NCI-H1436 (cell line): ENCODE results near the gene FOXF2.
A peak's percentile ranks its signal among the peaks of the same experiment; 100 is the strongest.

ENCODE experiments used
- DNase-seq: peaks from one replicate; lab custom pipeline; 2025; lab: John Stamatoyannopoulos, UW

FOXF2 gene

GRCh38 chr6:1378065-1379016, 11.0 kb upstream of the FOXF2 start:
- no peak for DNase-seq

- DNase-seq = no peak
Observed at GRCh38 chr6:1379017-1379787, 10.2 kb upstream of the FOXF2 start.

- no peak for DNase-seq
Observed at GRCh38 chr6:1379788-1380147, 9.6 kb upstream of the FOXF2 start.

- no peak for DNase-seq
Observed at GRCh38 chr6:1380625-1381427, 8.6 kb upstream of the FOXF2 start.

- DNase-seq = peak; percentile 34
Observed at GRCh38 chr6:1381481-1382330, 7.7 kb upstream of the FOXF2 start.

- no peak for DNase-seq
Observed at GRCh38 chr6:1382331-1382882, 7.0 kb upstream of the FOXF2 start.

- no peak for DNase-seq
Observed at GRCh38 chr6:1382883-1383728, 6.3 kb upstream of the FOXF2 start.

- DNase-seq = no peak
Observed at GRCh38 chr6:1383729-1384548, 5.4 kb upstream of the FOXF2 start.

GRCh38 chr6:1384549-1385128, 4.7 kb upstream of the FOXF2 start:
- DNase-seq = no peak

- no peak for DNase-seq
Observed at GRCh38 chr6:1385129-1386037, 4.0 kb upstream of the FOXF2 start.

- DNase-seq = no peak
Observed at GRCh38 chr6:1386038-1386709, 3.2 kb upstream of the FOXF2 start.

- no peak for DNase-seq
Observed at GRCh38 chr6:1387538-1387875, 1.9 kb upstream of the FOXF2 start.

GRCh38 chr6:1387876-1388629, 1.3 kb upstream of the FOXF2 start:
- no peak for DNase-seq

- no peak for DNase-seq
Observed at GRCh38 chr6:1388630-1389368, 577 bp upstream of the FOXF2 start.

- no peak for DNase-seq
Observed at GRCh38 chr6:1390133-1390945, 963 bp downstream of the FOXF2 start.
